HUES64 (cell line): Measurements from ENCODE around the gene MRPS11.

ENCODE experiments used
- H3K27ac ChIP-seq: 2 replicates; pipeline ENCODE4 v1.7.0; 2013; ENCODE audit warnings: low read depth, low read length, inconsistent platforms
- H3K27me3 ChIP-seq: 2 replicates; pipeline ENCODE4 v1.6.1; 2013; ENCODE audit warnings: mild to moderate bottlenecking, low read length; ENCODE audit not compliant: insufficient read depth
- H3K36me3 ChIP-seq: 2 replicates; pipeline ENCODE4 v1.6.1; 2013; ENCODE audit warnings: mild to moderate bottlenecking, low read length; ENCODE audit not compliant: insufficient read depth
- H3K4me1 ChIP-seq: 2 replicates; pipeline ENCODE4 v1.6.1; 2013; ENCODE audit warnings: mild to moderate bottlenecking, low read length, moderate library complexity; ENCODE audit not compliant: insufficient read depth
- H3K4me3 ChIP-seq: 2 replicates; pipeline ENCODE4 v1.5.1; 2013; ENCODE audit warnings: mild to moderate bottlenecking, low read length, moderate library complexity
- H3K9ac ChIP-seq: 2 replicates; pipeline ENCODE4 v1.6.1; 2013; ENCODE audit warnings: mild to moderate bottlenecking, low read depth, low read length
- H3K9me3 ChIP-seq: 2 replicates; pipeline ENCODE4 v1.6.1; 2013; ENCODE audit warnings: low read depth, low read length; ENCODE audit not compliant: insufficient read depth
- WGBS: fragments of 150-250, 120-280 bp; methylation state at CpG from one replicate; pipeline ENCODE4 v1.1.7; 2013; ENCODE audit warnings: missing lambda C conversion rate; 5-methylcytosine and 5-hydroxymethylcytosine counted together

MRPS11 gene

DNA sequence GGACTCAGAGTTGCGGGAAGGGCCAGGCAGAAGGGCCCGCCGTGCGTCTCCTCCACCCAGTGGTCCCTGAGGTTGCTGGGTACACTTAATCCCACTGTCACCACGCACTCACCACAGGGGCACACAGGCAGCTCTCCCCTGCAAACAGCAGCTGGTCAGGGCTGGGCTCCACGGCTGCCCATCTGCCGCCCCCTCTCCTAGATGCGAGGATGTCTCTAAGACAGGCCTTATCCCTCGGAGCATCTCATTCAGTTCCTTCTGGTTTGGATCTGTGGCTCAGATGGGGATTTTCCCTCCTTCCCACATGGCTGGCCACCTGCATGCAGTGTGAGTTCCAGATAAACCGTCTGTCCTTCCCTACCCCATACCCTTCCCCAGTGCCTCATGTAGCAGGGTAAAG lies 26.3 kb downstream of the MRPS11 start:
- H3K27ac ChIP-seq = no peak overlapping the region
- no peak overlapping the region for H3K4me3 ChIP-seq
- no peaks in the 10 kb centered on the region for H3K9me3 ChIP-seq
- H3K36me3 ChIP-seq = no peaks in the 10 kb centered on the region
- 91% methylated on average over 10 of the region's 10 CpGs for WGBS
- H3K9ac ChIP-seq = no peak overlapping the region
- no peaks in the 10 kb centered on the region for H3K27me3 ChIP-seq
- no peaks in the 10 kb centered on the region for H3K4me1 ChIP-seq

DNA sequence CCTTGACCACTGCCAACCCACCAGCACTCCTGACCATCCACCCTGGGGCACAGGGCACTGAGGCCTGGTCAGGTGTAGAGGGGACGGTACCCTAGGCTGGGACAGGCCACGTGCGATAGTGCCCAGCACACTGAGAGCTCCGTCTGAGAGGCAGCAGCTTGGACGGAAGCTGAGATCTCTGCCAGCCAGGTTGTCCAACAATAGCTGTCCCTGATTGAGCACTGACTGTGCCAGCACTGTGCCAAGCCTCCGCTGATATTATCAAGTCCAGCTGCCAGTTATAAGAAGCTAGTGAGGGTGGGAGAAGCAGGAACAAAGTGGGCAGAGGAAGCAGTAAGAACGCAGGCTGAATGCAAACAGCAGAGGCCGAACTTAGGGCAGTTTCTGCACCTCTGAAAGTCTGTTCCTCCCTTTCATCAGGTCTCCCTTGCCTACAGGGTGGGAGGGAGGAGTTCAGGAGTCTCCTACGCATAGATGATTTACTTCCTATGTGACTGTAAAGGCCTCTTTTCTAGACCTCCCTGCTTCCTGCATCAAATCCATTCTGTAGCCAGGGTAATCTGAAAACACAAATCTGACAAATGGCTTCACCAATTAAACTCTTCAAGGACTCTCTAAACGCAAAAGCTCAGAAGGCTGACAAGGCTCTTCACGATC lies 29.7 kb downstream of the MRPS11 start:
- H3K4me1 ChIP-seq = peaks cover 3% of the 10 kb centered on the region; the same call in 1 of the 2 replicates
- H3K27ac ChIP-seq = no peak overlapping the region
- 90% methylated on average over 11 of the region's 11 CpGs for WGBS
- H3K9ac ChIP-seq = no peak overlapping the region
- H3K27me3 ChIP-seq = no peaks in the 10 kb centered on the region
- H3K9me3 ChIP-seq = no peaks in the 10 kb centered on the region
- no peaks in the 10 kb centered on the region for H3K36me3 ChIP-seq
- H3K4me3 ChIP-seq = no peak overlapping the region

DNA sequence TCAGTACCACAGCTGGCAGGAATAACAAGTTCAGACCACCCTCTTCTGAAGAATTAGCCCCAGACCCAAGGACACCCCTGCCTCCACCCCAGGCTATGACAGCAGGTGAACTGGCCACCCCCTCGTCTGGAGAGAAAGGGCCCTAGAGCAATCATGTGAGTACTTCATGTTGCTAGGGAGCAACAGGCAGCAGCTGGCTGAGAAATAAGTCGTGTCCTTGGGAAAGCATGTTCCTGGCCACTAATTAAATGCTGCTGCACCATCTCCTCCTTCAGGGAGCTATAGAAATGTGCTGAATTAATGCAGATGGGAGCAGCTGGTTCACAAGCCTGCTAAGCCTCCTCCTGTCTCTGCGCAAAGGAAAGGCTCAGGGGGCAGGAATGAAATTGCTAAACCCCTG lies 31.5 kb downstream of the MRPS11 start:
- H3K4me3 ChIP-seq = no peak overlapping the region
- H3K4me1 ChIP-seq = peaks cover 12% of the 10 kb centered on the region
- H3K27me3 ChIP-seq = no peaks in the 10 kb centered on the region
- no peak overlapping the region for H3K9ac ChIP-seq
- WGBS = 83% methylated on average over 3 of the region's 3 CpGs
- H3K9me3 ChIP-seq = no peaks in the 10 kb centered on the region
- H3K36me3 ChIP-seq = no peaks in the 10 kb centered on the region
- no peak overlapping the region for H3K27ac ChIP-seq

DNA sequence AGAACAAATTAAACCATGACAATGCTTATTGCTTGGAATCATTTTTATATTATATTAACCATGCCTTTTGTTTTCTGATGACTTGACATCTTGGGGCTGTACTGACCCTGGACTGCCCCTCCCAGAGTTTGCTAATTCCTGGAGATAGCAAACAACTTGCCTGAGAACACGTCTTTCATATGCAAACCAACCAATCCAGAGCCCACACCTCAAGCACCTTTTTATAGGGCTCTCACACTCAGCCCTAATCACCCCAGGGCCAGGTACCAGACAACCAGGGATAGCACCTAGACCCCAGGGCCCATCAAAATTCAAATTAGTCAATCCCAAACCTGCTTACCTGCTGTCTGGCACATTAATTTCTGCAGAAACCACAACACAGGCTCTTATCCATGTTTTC lies 36.9 kb downstream of the MRPS11 start:
- H3K36me3 ChIP-seq = peaks cover 5% of the 10 kb centered on the region
- 26% methylated on average over 1 of the region's 1 CpG for WGBS
- H3K9me3 ChIP-seq = no peaks in the 10 kb centered on the region
- no peak overlapping the region for H3K9ac ChIP-seq
- peaks cover 24% of the 10 kb centered on the region for H3K4me1 ChIP-seq
- no peaks in the 10 kb centered on the region for H3K27me3 ChIP-seq
- H3K4me3 ChIP-seq = no peak overlapping the region
- no peak overlapping the region for H3K27ac ChIP-seq

DNA sequence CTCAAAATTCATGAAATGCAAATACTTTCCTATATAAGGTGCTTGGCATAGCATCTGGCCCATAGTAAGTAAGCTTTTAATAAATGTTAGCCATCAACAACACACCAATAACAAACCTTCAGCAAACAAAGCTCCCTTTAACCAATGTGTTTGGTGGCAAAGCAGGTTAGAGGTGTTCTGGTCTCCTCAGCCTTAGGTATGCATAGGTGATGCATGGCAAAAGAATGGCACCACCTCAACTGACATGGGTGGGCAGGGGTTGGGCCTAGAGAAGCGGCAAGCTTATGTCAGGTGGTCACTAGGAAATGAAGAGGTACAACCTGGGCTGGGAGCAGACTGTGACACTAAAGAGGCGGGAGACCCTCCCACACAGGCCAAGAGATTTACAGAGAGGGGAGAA lies 38.2 kb downstream of the MRPS11 start:
- Histone ChIP-seq H3K9me3 (no peaks in the 10 kb centered on the region), H3K36me3 (peaks cover 10% of the 10 kb centered on the region), H3K27ac (no peak overlapping the region), H3K4me1 (peaks cover 24% of the 10 kb centered on the region), H3K9ac (no peak overlapping the region), H3K4me3 (no peak overlapping the region), H3K27me3 (no peaks in the 10 kb centered on the region)
- WGBS = 93% methylated on average over 2 of the region's 2 CpGs

DNA sequence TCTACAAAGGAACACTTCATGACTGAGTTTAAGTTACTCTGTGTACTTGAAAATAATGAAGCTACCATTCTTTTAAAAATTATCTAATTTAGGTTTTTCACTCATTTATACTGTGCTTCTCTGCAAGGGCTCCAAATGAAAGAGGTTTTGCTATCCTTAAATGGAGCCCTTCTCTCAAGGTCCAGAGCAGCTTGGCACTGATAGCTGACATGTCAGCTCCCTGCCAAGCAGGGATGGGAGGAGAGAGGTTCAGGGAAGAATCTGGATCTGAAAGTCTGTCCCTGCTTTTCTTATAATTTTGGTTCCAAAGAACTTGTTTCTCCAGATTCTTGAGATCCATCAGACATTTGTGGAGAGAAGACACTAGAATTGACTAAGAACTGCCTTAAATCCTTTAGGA lies 39.1 kb downstream of the MRPS11 start:
- H3K36me3 ChIP-seq = peaks cover 16% of the 10 kb centered on the region
- no peak overlapping the region for H3K27ac ChIP-seq
- no peak overlapping the region for H3K9ac ChIP-seq
- no peaks in the 10 kb centered on the region for H3K9me3 ChIP-seq
- no peak overlapping the region for H3K4me3 ChIP-seq
- no peaks in the 10 kb centered on the region for H3K27me3 ChIP-seq
- H3K4me1 ChIP-seq = peaks cover 24% of the 10 kb centered on the region

DNA sequence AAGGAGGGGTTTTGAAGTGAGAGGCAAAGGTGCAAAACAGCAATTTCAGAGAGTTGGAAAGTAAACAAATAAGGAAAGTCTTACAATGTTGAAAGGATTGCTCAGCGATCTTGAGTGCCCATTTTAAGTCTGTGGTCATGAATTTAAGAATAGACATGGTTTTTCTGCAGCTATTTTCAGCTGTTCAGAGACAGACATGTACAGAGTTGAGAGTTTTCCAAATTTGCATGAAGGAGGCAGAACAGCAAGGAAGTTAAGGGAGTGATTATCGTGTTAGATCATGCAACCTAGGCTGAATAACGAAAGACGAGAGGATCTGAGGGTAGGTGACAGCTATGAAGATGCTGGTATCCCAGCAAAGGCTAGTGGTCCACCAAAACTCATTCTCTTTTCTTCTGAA lies 41.8 kb downstream of the MRPS11 start:
- Histone ChIP-seq H3K9ac (no peak overlapping the region), H3K27me3 (no peaks in the 10 kb centered on the region), H3K9me3 (no peaks in the 10 kb centered on the region), H3K4me3 (no peak overlapping the region), H3K27ac (no peak overlapping the region), H3K4me1 (peaks cover 9% of the 10 kb centered on the region; the same call in 1 of the 2 replicates), H3K36me3 (peaks cover 25% of the 10 kb centered on the region)
- 93% methylated on average over 4 of the region's 4 CpGs for WGBS

DNA sequence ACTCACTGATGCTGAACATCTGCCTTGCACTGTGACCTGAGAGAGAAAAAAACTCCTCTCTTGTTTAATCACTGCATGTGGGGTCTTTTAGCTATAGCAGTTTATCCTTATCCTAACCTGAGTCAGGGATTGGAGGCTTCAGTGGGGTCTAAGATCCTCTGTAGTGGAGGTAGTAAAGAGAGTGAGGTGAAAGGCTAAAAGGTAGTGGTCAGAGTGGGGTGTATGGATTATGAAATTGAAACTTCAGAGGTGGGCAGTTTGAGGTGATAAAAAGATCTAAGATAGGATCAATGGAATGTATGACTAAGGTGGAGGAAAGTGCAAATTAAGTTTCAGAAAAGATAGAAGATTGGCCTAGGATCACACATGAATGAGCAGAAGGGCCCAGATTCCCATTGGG lies 42.5 kb downstream of the MRPS11 start:
- H3K27me3 ChIP-seq = no peaks in the 10 kb centered on the region
- 0 out of 2 replicates have a peak, but pooled peaks cover 3% of the 10 kb centered on the region for H3K4me1 ChIP-seq
- peaks cover 25% of the 10 kb centered on the region for H3K36me3 ChIP-seq
- H3K9me3 ChIP-seq = no peaks in the 10 kb centered on the region
- H3K9ac ChIP-seq = no peak overlapping the region
- H3K27ac ChIP-seq = no peak overlapping the region
- H3K4me3 ChIP-seq = no peak overlapping the region

GRCh38 chr15:88511161-88511560 lies 43.7 kb downstream of the MRPS11 start:
- 92% methylated on average over 2 of the region's 2 CpGs for WGBS
- Histone ChIP-seq H3K4me3 (no peak overlapping the region), H3K36me3 (peaks cover 25% of the 10 kb centered on the region), H3K4me1 (no peaks in the 10 kb centered on the region), H3K27me3 (no peaks in the 10 kb centered on the region), H3K9ac (no peak overlapping the region), H3K27ac (no peak overlapping the region), H3K9me3 (no peaks in the 10 kb centered on the region)

DNA sequence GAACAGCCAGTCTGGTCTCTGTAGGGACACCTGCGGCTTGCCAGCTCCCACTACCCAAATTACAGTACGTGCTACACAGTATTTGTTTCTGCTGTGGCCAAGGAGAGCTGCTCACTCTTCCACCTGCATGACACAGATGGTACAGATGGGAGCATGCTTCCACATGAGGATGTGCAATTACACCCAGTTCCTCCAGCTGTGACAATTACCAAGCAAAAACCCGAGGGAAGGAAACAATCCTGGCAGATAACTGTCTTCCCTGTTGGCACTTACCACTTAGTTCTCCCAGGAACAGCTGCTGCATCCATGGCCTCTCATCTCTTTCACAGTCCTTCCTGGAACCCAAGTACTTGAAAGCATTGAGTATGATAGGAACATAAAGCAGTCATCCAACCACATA lies 44.6 kb downstream of the MRPS11 start:
- WGBS = 94% methylated on average over 3 of the region's 3 CpGs
- Histone ChIP-seq H3K36me3 (peaks cover 32% of the 10 kb centered on the region), H3K4me3 (no peak overlapping the region), H3K27me3 (no peaks in the 10 kb centered on the region), H3K9ac (no peak overlapping the region), H3K9me3 (no peaks in the 10 kb centered on the region), H3K27ac (no peak overlapping the region), H3K4me1 (no peaks in the 10 kb centered on the region)

GRCh38 chr15:88512601-88513000 lies 45.1 kb downstream of the MRPS11 start:
- WGBS = 96% methylated on average over 4 of the region's 5 CpGs
- no peak overlapping the region for H3K27ac ChIP-seq
- H3K27me3 ChIP-seq = no peaks in the 10 kb centered on the region
- peaks cover 29% of the 10 kb centered on the region for H3K36me3 ChIP-seq
- no peaks in the 10 kb centered on the region for H3K4me1 ChIP-seq
- H3K9ac ChIP-seq = no peak overlapping the region
- H3K4me3 ChIP-seq = no peak overlapping the region
- H3K9me3 ChIP-seq = no peaks in the 10 kb centered on the region

DNA sequence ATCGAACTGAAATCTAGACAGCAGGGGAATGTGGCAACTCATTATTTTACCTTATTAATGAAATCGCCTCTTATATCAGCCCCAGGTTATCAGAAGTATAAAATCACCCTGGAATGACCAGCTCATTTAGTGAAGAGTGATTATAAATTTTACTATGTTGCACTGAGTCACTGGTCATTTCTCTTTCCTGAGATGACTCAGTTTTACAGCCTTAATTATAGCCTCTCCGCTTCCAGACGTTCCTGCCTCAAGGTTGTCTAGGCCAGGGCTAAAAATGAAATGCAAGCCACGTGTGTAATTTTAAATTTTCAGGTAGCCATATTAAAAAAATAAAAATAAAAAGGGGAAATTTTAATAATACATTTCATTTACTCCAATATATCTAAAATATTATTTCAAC lies 45.7 kb downstream of the MRPS11 start:
- Histone ChIP-seq H3K27ac (no peak overlapping the region), H3K36me3 (peaks cover 27% of the 10 kb centered on the region), H3K4me1 (no peaks in the 10 kb centered on the region), H3K27me3 (no peaks in the 10 kb centered on the region), H3K4me3 (no peak overlapping the region), H3K9ac (no peak overlapping the region), H3K9me3 (no peaks in the 10 kb centered on the region)
- WGBS = 92% methylated on average over 3 of the region's 5 CpGs
